IMR-90 (cell line): ENCODE measurements around the gene PGPEP1. TPM values are rescaled to one million over a fixed set of nuclear protein-coding genes. Genes with fewer than 3 reads are reported as not detected.

Source experiments
- ATAC-seq: fragments of 200-7000 bp; cut with Tn5 transposase; 2 replicates; pipeline ENCODE4 v1.9.1; 2020; ENCODE audit warnings: low read depth, mild to moderate bottlenecking, moderate library complexity
- BruUV-seq: library from RNA; stranded (reverse); fragments of 400-500 nt; replicated peaks from 2 replicates; lab custom pipeline; 2021; lab: Mats Ljungman, UMichigan
- CTCF ChIA-PET: fragments of 300-600 bp; formaldehyde crosslinking; extraction: SDS; loops from one replicate; lab custom pipeline; 2021; ENCODE audit warnings: antibody characterized with exemption; lab: Yijun Ruan, JAX
- POLR2A ChIA-PET: fragments of 300-600 bp; sonication (Branson Sonifier 250); formaldehyde crosslinking; loops from one replicate; lab custom pipeline; 2022; ENCODE audit warnings: antibody characterized with exemption; ENCODE audit not compliant: unreplicated experiment; lab: Charles Lee
- DNase-seq: peaks from one replicate; pipeline ENCODE4 v3.0.0; 2013
- H2AFZ ChIP-seq: replicated peaks from 2 replicates; pipeline ENCODE3; 2013; ENCODE audit warnings: low read length, mild to moderate bottlenecking; ENCODE audit not compliant: poor library complexity
- H2AK5ac ChIP-seq: 2 replicates; pipeline ENCODE4 v1.6.1; 2013; ENCODE audit warnings: low read depth, low read length, inconsistent platforms
- H2AK9ac ChIP-seq: replicated peaks from 2 replicates; pipeline ENCODE3; 2013; ENCODE audit warnings: mild to moderate bottlenecking, low read depth, low read length, moderate library complexity; ENCODE audit not compliant: poor library complexity
- H2BK120ac ChIP-seq: 2 replicates; pipeline ENCODE4 v1.6.1; 2013; ENCODE audit warnings: low read depth, low read length, inconsistent platforms
- H2BK15ac ChIP-seq: 3 replicates; pipeline ENCODE4 v1.6.1; 2013; ENCODE audit warnings: low read depth, low read length, inconsistent platforms
- H2BK20ac ChIP-seq: 2 replicates; pipeline ENCODE4 v1.6.1; 2013; ENCODE audit warnings: low read depth, mild to moderate bottlenecking, inconsistent platforms, low read length, moderate library complexity
- H2BK5ac ChIP-seq: 2 replicates; pipeline ENCODE4 v1.6.1; 2013; ENCODE audit warnings: mild to moderate bottlenecking, low read depth, low read length, inconsistent platforms; ENCODE audit not compliant: poor library complexity, severe bottlenecking
- H3K14ac ChIP-seq: replicated peaks from 2 replicates; pipeline ENCODE4 v1.6.1; 2013; ENCODE audit warnings: low read depth, low read length, inconsistent platforms
- H3K18ac ChIP-seq: 2 replicates; pipeline ENCODE4 v1.6.1; 2013; ENCODE audit warnings: low read depth, low read length, control low read depth
- H3K23ac ChIP-seq: 2 replicates; pipeline ENCODE4 v1.6.1; 2013; ENCODE audit warnings: low read depth, low read length, inconsistent platforms
- H3K27ac ChIP-seq: 2 replicates; pipeline ENCODE4 v1.5.1; 2013; ENCODE audit warnings: mild to moderate bottlenecking, control low read depth, low read length; ENCODE audit not compliant: insufficient read depth
- H3K27me3 ChIP-seq: 2 replicates; pipeline ENCODE4 v1.6.1; 2013; ENCODE audit warnings: low read length; ENCODE audit not compliant: control insufficient read depth, insufficient read depth
- H3K36me3 ChIP-seq: 2 replicates; pipeline ENCODE4 v1.6.1; 2013; ENCODE audit warnings: low read length, mixed read lengths; ENCODE audit not compliant: control insufficient read depth, insufficient read depth
- H3K4ac ChIP-seq: 2 replicates; pipeline ENCODE4 v1.6.1; 2013; ENCODE audit warnings: low read depth, low read length, inconsistent platforms
- H3K4me1 ChIP-seq: 2 replicates; pipeline ENCODE4 v1.6.1; 2013; ENCODE audit warnings: low read length, mixed read lengths; ENCODE audit not compliant: control insufficient read depth, insufficient read depth
- H3K4me2 ChIP-seq: 2 replicates; pipeline ENCODE4 v1.6.1; 2013; ENCODE audit warnings: low read depth, mild to moderate bottlenecking, control low read depth, low read length, moderate library complexity
- H3K4me3 ChIP-seq: 2 replicates; pipeline ENCODE4 v1.5.1; 2013; ENCODE audit warnings: low read depth, mild to moderate bottlenecking, control low read depth, low read length, moderate library complexity; ENCODE audit not compliant: insufficient read depth
- H3K56ac ChIP-seq: 2 replicates; pipeline ENCODE4 v1.6.1; 2013; ENCODE audit warnings: low read length, inconsistent platforms; ENCODE audit not compliant: insufficient read depth; ENCODE audit errors: extremely low read depth
- H3K79me1 ChIP-seq, 2 experiments: 2 replicates each; pipeline ENCODE4 v1.6.1; 2013; ENCODE audit warnings: low read length in 2 of 2, inconsistent platforms in 1 of 2, low read depth in 1 of 2
- H3K9ac ChIP-seq: 2 replicates; pipeline ENCODE4 v1.6.1; 2013; ENCODE audit warnings: low read depth, low read length, control low read depth
- H3K9me1 ChIP-seq: 2 replicates; pipeline ENCODE4 v1.6.1; 2013; ENCODE audit warnings: low read length, inconsistent platforms; ENCODE audit not compliant: insufficient read depth
- H3K9me3 ChIP-seq: 2 replicates; pipeline ENCODE4 v1.6.1; 2013; ENCODE audit warnings: low read length; ENCODE audit not compliant: control insufficient read depth, insufficient read depth
- H4K20me1 ChIP-seq: 2 replicates; pipeline ENCODE4 v1.6.1; 2013; ENCODE audit warnings: low read length, inconsistent platforms; ENCODE audit not compliant: insufficient read depth
- H4K5ac ChIP-seq: 2 replicates; pipeline ENCODE4 v1.6.1; 2013; ENCODE audit warnings: mild to moderate bottlenecking, low read depth, low read length, control low read depth
- H4K8ac ChIP-seq, 2 experiments: 2 replicates each; pipeline ENCODE4 v1.6.1; 2013; ENCODE audit warnings: low read depth in 2 of 2, low read length in 2 of 2, control low read depth in 1 of 2, inconsistent platforms in 1 of 2
- H4K91ac ChIP-seq: 2 replicates; pipeline ENCODE4 v1.6.1; 2013; ENCODE audit warnings: low read depth, low read length, inconsistent platforms; ENCODE audit not compliant: insufficient read depth
- CEBPB ChIP-seq: IDR thresholded peaks from 2 replicates; pipeline ENCODE4 v1.6.1; 2012; ENCODE audit warnings: low read depth, low read length, improper control_type of control experiment
- FOS ChIP-seq: fragments of 150-350 bp; IDR thresholded peaks from 2 replicates; pipeline ENCODE4 v1.6.1; 2016; ENCODE audit warnings: low read depth, low read length
- MAZ ChIP-seq: IDR thresholded peaks from 2 replicates; pipeline ENCODE4 v1.6.1; 2012; ENCODE audit warnings: low read depth, mild to moderate bottlenecking, low read length, improper control_type of control experiment, moderate library complexity, borderline replicate concordance
- POLR2A ChIP-seq: IDR thresholded peaks from 2 replicates; pipeline ENCODE4 v1.6.1; 2012; ENCODE audit warnings: mild to moderate bottlenecking, low read depth, low read length
- WGBS, 2 experiments: methylation state at CpG; one replicate each; pipeline versions ENCODE4 v1.1.5 to v1.1.7; 2013; ENCODE audit warnings: missing lambda C conversion rate in 2 of 2; ENCODE audit not compliant: insufficient read length in 1 of 2; ENCODE audit errors: extremely low coverage in 2 of 2; 5-methylcytosine and 5-hydroxymethylcytosine counted together
- dilution Hi-C: fragments of 300-500 bp; cut with HindIII; formaldehyde crosslinking; loops from one replicate; pipeline ENCODE4 v1.14.3; 2018; ENCODE audit warnings: low sequenced_read_pairs; ENCODE audit not compliant: unreplicated experiment
- in situ Hi-C: fragments of 300-500 bp; cut with MboI; formaldehyde crosslinking; loops from 3 replicates; pipeline ENCODE4 v1.14.3; 2019; ENCODE audit warnings: low sequenced_read_pairs, inconsistent platforms, mixed read lengths
- intact Hi-C: fragments of 100-400 bp; cut with micrococcal nuclease; formaldehyde crosslinking; loops from 2 replicates; pipeline ENCODE4 v1.10.0; 2022
- polyA plus RNA-seq, 3 experiments: library from polyadenylated mRNA; depleted of rRNA; stranded (reverse); fragments of >200 nt; gene quantifications; 2 replicates each; pipeline ENCODE4 v1.2.3, GENCODE V29; 2012; ENCODE audit warnings: low replicate concordance in 1 of 3
- total RNA-seq: library from RNA; depleted of rRNA; stranded (reverse); fragments of >200 nt; gene quantifications from 2 replicates; pipeline ENCODE4 v1.2.3, GENCODE V29; 2012

PGPEP1 gene
- total and polyA plus RNA-seq, 2 of the 4 experiments (the other 2 are of a cell fraction): 11.8 to 14.3 TPM

DNA sequence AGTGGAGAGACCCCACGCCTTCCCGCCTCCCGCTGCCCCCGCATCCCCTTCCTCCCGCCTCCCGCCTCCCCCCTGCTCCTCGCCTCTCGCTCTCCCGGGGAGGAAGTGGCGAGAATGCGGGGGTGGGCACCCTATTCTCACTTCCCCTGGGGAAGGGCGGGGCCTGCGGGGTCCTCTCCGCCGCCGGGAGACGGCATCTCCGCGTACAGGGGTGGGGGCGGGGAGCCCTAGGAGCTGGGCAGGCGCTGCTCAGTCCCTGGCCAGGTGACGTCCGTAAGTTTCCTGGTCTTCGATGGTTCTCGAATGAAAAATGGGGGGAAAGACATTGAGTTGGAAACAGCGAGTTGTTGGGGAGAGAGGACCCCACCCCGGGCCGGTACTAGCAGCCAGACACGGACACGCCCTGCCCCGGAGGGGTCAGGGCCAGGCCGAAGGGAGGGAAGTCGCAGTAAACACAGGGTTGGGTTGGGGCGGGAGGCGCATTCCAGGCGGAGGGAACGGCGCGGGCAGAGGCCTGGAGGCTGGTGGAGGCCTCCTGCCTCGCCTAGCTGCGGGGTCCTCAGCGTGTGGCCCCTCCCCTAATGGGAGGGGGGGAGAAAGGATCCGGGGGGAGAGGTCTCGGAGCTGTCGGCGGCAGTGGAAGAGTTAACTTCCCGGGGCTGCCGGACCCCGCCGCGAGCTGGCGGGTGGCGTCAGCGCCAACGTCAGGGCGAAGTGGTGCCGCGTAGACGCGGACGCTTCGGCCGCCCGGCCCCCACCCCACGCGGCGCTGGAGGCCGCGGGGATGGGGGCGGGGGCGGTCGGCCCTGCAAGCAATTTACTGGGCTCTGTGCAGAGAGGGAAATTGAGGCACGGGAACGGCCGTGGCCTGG, 48.6 kb upstream of the PGPEP1 start (continued):
- no peak for TF ChIP-seq CEBPB
- TF ChIP-seq FOS: no peak
- peak; percentile 90; the same call in 1 of the 2 replicates for TF ChIP-seq MAZ
- peak; percentile 64 for TF ChIP-seq POLR2A

GRCh38 chr19:18292462-18292809, 48.0 kb upstream of the PGPEP1 start:
- Histone ChIP-seq H3K27me3 (no peaks in the 10 kb centered on the region), H2AFZ (peak overlapping the region; percentile 95), H2AK9ac (peak overlapping the region; percentile 99), H2BK5ac (peak overlapping the region; percentile 82), H3K9ac (peak overlapping the region; percentile 89), H3K79me1 (peaks cover 0 to 4% of the 10 kb centered on the region in 2 experiments; a peak in 1 of 4 replicates), H4K20me1 (no peaks in the 10 kb centered on the region), H3K14ac (peak overlapping the region; percentile 99), H3K4me1 (peaks cover 26% of the 10 kb centered on the region), H3K4me3 (peak overlapping the region; percentile 49), H3K9me1 (0 out of 2 replicates have a peak, but pooled peaks cover 2% of the 10 kb centered on the region), H2AK5ac (peak overlapping the region; percentile 99), H3K27ac (peak overlapping the region; percentile 92), H3K9me3 (no peaks in the 10 kb centered on the region), H3K23ac (peak overlapping the region; percentile 93), H3K36me3 (no peaks in the 10 kb centered on the region), H3K4me2 (peak overlapping the region; percentile 89), H3K4ac (peak overlapping the region; percentile 99), H2BK120ac (peak overlapping the region; percentile 94), H3K18ac (peak overlapping the region; percentile 74), H2BK15ac (peak overlapping the region; percentile 72; the same call in 2 of the 3 replicates), H4K8ac (peak overlapping the region; percentile 98 to 100), H3K56ac (peak overlapping the region; percentile 84; the same call in 1 of the 2 replicates), H4K91ac (peak overlapping the region; percentile 98), H4K5ac (peak overlapping the region; percentile 94), H2BK20ac (peak overlapping the region; percentile 79)
- ChIA-PET POLR2A (interaction anchor here (0.5 to 2.4 kb wide), 6 partner anchors 11 to 35 kb away, joined by 3 to 17 read pairs (median 6); partner anchors contain the start of genes JUND and LSM4), CTCF (interaction anchor here (0.5 to 3.0 kb wide), 3 partner anchors 13 to 240 kb away, joined by 3 to 23 read pairs (median 5); no protein-coding TSS in a partner anchor)
- no peak for DNase-seq
- no TSS peak for BruUV-seq
- no peak for ATAC-seq
- intact Hi-C loops (no loop called here), in situ Hi-C loops (no loop called here), dilution Hi-C loops (no loop called here)
- TF ChIP-seq CEBPB (peak; percentile 62), MAZ (no peak), POLR2A (peak; percentile 14; the same call in 1 of the 2 replicates)
- 0% methylated on average over 2 of the region's 20 CpGs; no CpG with 5 or more reads in 1 of the 2 experiments for WGBS, 2 experiments
